GF-D8 (cell line): Measurements from ENCODE around the gene FRK.

Source experiments
- DNase-seq: peaks from one replicate; lab custom pipeline; 2025; lab: John Stamatoyannopoulos, UW

The FRK gene

GRCh38 chr6:116033687-116034303 is 26.9 kb downstream of the FRK start:
- DNase-seq = no peak

GRCh38 chr6:116030770-116031169 is 29.9 kb downstream of the FRK start:
- no peak for DNase-seq

GRCh38 chr6:116029535-116029934 is 31.2 kb downstream of the FRK start:
- no peak for DNase-seq

GRCh38 chr6:116028233-116028632 is 32.5 kb downstream of the FRK start:
- no peak for DNase-seq

- DNase-seq = no peak
Measured at GRCh38 chr6:116027801-116028200, 32.9 kb downstream of the FRK start.

- DNase-seq = no peak
Measured at GRCh38 chr6:116025405-116025804, 35.3 kb downstream of the FRK start.

- DNase-seq = no peak
Measured at GRCh38 chr6:116022841-116023445, 37.7 kb downstream of the FRK start.

GRCh38 chr6:116020738-116021137 is 40.0 kb downstream of the FRK start:
- DNase-seq = no peak

- no peak for DNase-seq
Measured at GRCh38 chr6:116019428-116019827, 41.3 kb downstream of the FRK start.

- no peak for DNase-seq
Measured at GRCh38 chr6:116018976-116019375, 41.7 kb downstream of the FRK start.

- no peak for DNase-seq
Measured at GRCh38 chr6:116017546-116018295, 43.0 kb downstream of the FRK start.

- DNase-seq = no peak
Measured at GRCh38 chr6:116016846-116017545, 43.7 kb downstream of the FRK start.

GRCh38 chr6:116015983-116016382 is 44.7 kb downstream of the FRK start:
- DNase-seq = no peak

GRCh38 chr6:116015561-116015960 is 45.1 kb downstream of the FRK start:
- DNase-seq = no peak

- DNase-seq = no peak
Measured at GRCh38 chr6:116012951-116013350, 47.7 kb downstream of the FRK start.

GRCh38 chr6:116012471-116012949 is 48.2 kb downstream of the FRK start:
- no peak for DNase-seq

GRCh38 chr6:116011520-116011919 is 49.2 kb downstream of the FRK start:
- no peak for DNase-seq

- DNase-seq = no peak
Measured at GRCh38 chr6:116010790-116011401, 49.8 kb downstream of the FRK start.

GRCh38 chr6:116010386-116010785 is 50.3 kb downstream of the FRK start:
- no peak for DNase-seq

- no peak for DNase-seq
Measured at GRCh38 chr6:116008470-116009243, 52.0 kb downstream of the FRK start.
